SIG-M5 (cell line): ENCODE results near the gene PCP4L1.
"Not testable (repeated sequence)": the region's sequence is repeated elsewhere in the genome, so short reads cannot be mapped to it uniquely, and the experiment has no call there.

ENCODE experiments used
- DNase-seq: peaks from one replicate; lab custom pipeline; 2025; lab: John Stamatoyannopoulos, UW

PCP4L1 gene

GRCh38 chr1:161258439-161259344 lies at the start of gene PCP4L1:
Gene PCP4L1 (plus strand): TSS chr1:161258745. CDS start chr1:161258975, 230 bp downstream.
- DNase-seq: no peak

DNA sequence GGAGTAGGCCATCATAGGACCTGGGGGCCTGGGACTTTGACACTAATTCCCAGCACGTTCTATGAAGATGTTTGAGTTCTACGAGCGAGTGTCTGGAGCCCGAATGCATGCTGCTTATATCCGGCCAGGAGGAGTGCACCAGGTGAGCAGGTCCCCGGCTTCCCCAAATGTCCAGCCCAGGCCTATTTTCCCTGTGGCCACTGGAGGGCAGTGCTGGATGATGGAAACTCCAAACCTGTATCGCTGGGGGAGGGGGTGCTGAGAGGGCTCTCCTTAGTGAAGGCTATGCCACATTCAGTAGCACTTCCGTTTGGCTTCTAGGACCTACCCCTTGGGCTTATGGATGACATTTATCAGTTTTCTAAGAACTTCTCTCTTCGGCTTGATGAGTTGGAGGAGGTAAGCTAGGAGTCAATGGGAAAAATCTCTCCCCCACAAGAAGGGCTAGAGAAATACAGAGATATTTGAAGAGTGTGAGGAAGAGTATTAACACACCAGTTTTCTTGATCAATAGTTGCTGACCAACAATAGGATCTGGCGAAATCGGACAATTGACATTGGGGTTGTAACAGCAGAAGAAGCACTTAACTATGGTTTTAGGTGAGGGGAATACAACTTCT lies 48.6 kb upstream of the PCP4L1 start:
- no peak for DNase-seq

DNA sequence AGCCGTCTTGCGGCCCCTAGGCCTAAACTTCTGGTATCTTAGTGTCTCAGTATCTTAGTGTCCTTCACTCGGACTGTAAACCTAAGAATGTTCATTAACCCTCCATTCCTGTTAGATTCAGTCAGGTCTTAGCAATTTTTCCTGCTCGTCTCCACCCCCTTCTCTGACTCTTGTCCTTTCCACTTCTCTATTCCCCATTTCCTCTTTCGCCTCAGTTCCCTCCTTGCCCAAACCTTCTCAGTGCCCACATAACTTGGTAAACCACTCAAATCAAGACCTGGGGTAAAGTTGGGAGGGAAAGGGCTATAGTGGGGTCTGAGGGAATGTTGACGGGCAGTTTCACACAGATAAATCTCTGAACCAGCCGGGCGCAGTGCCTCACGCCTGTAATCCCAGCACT lies 44.2 kb upstream of the PCP4L1 start:
- no peak for DNase-seq

DNA sequence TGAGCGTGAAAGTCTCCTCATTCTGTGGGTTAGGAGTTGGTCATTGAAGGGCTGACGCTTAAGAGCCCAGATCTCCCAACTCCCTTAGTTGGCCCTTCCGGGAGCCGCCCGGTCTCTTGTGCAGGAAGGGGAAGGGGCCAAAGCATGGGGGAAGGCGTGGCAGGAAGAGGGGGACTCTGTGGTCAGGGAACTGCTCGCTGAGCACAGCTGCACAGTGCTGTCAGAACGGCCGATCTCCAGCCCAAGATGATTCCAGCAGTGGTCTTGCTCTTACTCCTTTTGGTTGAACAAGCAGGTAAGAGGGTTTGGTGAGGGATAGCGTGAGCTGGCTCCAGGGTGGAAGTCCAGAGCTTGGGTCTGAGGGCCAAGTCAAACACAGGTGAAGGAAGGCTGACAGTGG lies 43.5 kb upstream of the PCP4L1 start, which contains the start of gene FCER1G:
FCER1G (plus strand) TSS at position 220 of the 400 bp plus-strand sequence; CDS start at position 247, 27 bp downstream.
- no peak for DNase-seq

DNA sequence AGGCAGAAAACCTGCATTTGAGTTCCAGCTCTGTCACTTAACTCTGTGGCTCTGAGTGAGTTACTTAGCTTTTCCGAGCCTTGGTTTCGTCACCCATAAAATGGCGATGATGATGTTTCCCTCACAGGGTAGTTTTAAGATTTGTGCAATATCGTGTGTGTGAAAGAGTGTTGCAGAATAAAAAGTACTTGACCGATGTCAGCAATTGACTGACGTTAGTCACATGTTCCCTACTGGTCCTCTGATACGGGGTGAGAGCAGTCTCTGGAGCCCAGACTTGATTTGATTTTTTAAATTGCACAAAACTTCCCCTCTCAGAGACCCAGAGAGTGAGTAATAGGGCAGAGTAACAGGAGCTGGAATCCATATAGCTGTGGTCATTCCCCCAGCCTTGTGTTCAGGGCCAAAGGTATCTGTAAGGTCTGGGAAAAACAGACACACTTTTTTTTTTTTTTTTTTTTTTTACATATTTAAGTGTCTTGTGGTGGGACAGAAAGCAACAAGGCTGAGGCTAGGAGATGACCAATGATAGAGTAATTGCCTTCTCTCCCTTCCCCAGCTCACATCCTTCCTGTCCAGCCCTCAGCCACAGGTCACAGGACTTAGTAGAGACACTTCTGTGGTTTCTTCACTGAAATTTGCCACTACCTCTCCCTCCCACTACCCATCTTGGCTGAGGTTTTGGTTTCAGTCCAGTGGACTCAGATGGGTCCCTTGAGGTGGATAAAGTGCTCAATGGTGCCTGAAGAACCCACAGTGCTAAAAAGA lies 41.4 kb upstream of the PCP4L1 start:
- peak; percentile 93 for DNase-seq

GRCh38 chr1:161217831-161218230 lies 40.7 kb upstream of the PCP4L1 start:
- DNase-seq: no peak

GRCh38 chr1:161218301-161219077 lies 40.1 kb upstream of the PCP4L1 start:
- no peak for DNase-seq

DNA sequence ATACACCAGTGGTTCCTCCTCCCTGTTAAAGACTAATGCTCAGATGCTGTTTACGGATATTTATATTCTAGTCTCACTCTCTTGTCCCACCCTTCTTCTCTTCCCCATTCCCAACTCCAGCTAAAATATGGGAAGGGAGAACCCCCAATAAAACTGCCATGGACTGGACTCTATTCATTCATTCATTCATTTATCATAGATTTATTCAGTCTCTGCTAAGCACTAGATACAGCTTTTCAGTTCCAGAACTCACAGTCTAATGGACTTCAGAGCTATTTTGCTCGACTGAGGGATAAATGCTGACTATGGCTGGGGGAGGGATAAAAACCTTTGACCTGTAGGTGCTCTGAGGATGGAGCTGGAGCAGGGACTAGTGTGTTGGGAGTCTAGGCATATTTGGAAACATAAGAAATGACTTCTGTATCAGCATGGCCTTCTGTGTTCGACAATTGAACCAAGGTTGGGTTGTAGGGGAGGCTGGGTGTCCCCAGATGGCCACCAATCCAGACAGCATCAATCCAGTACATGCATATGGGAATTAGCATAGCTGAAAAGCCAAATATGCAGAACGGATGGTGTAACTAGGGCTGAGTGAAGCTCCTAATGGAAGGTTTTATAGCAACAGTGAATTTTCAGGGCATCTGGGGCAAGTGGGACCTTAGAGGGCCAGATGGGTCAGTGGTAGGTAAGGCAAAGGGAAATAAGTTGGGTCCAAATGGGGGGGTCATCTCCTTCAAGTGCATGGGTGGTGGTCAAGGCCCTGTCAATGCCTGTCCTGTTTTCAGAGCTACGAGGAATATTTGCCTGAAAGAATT lies 39.3 kb upstream of the PCP4L1 start:
- DNase-seq: no peak

DNA sequence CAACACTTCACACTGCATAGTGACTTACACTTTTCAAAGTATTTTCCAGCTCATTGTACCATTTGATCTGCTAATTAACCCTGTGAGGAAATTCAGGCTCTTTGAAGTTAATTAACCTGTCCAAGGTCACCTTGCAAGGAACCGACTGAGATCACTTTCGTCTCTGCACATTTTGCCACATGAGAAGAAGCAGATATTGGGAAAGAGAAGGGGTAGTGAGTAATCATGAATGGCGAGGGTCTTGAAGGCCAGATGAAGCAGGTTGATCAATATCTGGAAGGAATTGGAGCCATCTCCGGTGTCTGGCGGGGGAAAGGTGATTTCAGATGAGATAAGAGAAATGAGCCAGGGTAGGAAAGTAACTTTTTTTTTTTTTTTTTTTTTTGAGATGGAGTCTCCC lies 38.5 kb upstream of the PCP4L1 start:
- DNase-seq: no peak

- no peak for DNase-seq
Observed at GRCh38 chr1:161222175-161223019, 36.1 kb upstream of the PCP4L1 start.

- DNase-seq: no peak
Observed at GRCh38 chr1:161223805-161224694, 34.5 kb upstream of the PCP4L1 start.

DNA sequence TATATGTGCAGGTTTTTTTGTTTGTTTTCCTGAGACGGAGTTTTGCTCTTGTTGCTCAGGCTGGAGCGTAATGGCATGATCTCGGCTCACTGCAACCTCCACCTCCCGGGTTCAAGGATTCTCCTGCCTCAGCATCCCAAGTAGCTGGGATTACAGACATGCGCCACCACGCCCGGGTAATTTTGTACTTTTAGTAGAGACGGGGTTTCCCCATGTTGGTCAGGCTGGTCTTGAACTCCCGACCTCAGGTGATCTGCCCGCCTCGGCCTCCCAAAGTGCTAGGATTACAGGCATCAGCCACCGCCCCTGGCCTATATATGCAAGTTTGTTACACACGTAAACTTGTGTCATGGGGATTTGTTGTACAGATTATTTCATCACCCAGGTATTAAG lies 33.9 kb upstream of the PCP4L1 start:
- DNase-seq: not testable (repeated sequence)

GRCh38 chr1:161225178-161225533 lies 33.4 kb upstream of the PCP4L1 start:
- no peak for DNase-seq

GRCh38 chr1:161225534-161226319 lies 32.8 kb upstream of the PCP4L1 start, which contains the start of gene TOMM40L:
Gene TOMM40L (plus strand): TSS chr1:161226060. CDS start chr1:161226490, 430 bp downstream.
- peak; percentile 100 for DNase-seq

- no peak for DNase-seq
Observed at GRCh38 chr1:161226320-161226711, 32.2 kb upstream of the PCP4L1 start.

GRCh38 chr1:161226759-161227158 lies 31.8 kb upstream of the PCP4L1 start:
- no peak for DNase-seq

DNA sequence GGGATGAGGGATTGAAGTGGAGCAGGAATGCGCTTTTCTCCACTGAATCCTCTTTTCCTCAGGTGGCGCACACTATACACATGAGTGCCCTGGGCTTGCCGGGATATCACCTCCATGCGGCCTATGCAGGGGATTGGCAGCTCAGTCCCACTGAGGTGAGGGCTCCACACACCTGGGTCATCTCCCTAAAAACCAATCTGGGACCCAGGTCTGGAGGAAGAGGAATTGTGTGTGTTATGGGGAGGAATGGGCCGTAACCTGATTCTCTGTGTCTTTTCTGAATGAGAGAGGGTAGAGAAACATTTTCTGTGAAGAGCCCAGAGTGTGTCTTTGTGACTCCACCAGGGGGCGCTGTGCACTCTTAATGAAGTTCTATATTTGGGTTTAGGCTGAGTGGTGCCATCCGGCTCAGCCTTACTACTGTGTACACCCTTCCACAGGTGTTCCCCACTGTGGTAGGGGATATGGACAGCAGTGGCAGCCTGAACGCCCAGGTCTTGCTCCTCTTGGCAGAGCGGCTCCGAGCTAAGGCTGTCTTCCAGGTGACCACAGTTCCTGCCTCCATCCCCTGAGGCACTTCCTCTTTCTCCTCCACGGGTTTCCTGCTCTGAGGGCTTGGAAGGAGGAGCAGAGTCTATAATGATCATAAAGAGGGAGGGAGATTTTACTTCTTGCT lies 31.2 kb upstream of the PCP4L1 start:
- DNase-seq: peak; percentile 29
